ENCODE measurements around the gene HEYL. TPM values are rescaled to one million over a fixed set of nuclear protein-coding genes. Genes with fewer than 3 reads are reported as not detected.

Gene HEYL
- total RNA-seq, 1 donor from 2014 or later = 63.2 TPM

- Mint-ChIP-seq H3K4me3 (ENCODE audit: unreplicated experiment) (no peak overlapping the region), H3K4me1 (ENCODE audit: low read depth) (peaks cover 51% of the 10 kb centered on the region), H3K27ac (ENCODE audit: unreplicated experiment) (peak overlapping the region; percentile 95), H3K36me3 (ENCODE audit: low read depth) (peaks cover 26% of the 10 kb centered on the region), H3K9me3 (ENCODE audit: low read depth) (no peaks in the 10 kb centered on the region), H3K27me3 (ENCODE audit: low read depth) (no peaks in the 10 kb centered on the region)
- TF ChIP-seq CTCF (IDR thresholded peaks at IDR 0.05) = no peak
- DNase-seq (ENCODE audit: low spot score) = no peak
Observed at GRCh38 chr1:39625009-39625408, 14.4 kb downstream of the HEYL start.

- H3K4me3 Mint-ChIP-seq (ENCODE audit: unreplicated experiment) = no peak overlapping the region
- H3K36me3 Mint-ChIP-seq (ENCODE audit: low read depth) = peaks cover 20% of the 10 kb centered on the region
- peak overlapping the region; percentile 29 for H3K27ac Mint-ChIP-seq (ENCODE audit: unreplicated experiment)
- DNase-seq (ENCODE audit: low spot score) = no peak
- H3K27me3 Mint-ChIP-seq (ENCODE audit: low read depth) = no peaks in the 10 kb centered on the region
- no peaks in the 10 kb centered on the region for H3K9me3 Mint-ChIP-seq (ENCODE audit: low read depth)
- no peak for TF ChIP-seq CTCF (IDR thresholded peaks at IDR 0.05)
- peaks cover 44% of the 10 kb centered on the region for H3K4me1 Mint-ChIP-seq (ENCODE audit: low read depth)
Observed at GRCh38 chr1:39623053-39623452, 16.4 kb downstream of the HEYL start.

GRCh38 chr1:39622427-39622826, 17.0 kb downstream of the HEYL start:
- no peak for TF ChIP-seq CTCF (IDR thresholded peaks at IDR 0.05)
- no peak overlapping the region for H3K4me3 Mint-ChIP-seq (ENCODE audit: unreplicated experiment)
- H3K9me3 Mint-ChIP-seq (ENCODE audit: low read depth) = no peaks in the 10 kb centered on the region
- DNase-seq (ENCODE audit: low spot score) = no peak
- H3K27me3 Mint-ChIP-seq (ENCODE audit: low read depth) = no peaks in the 10 kb centered on the region
- H3K27ac Mint-ChIP-seq (ENCODE audit: unreplicated experiment) = no peak overlapping the region
- H3K4me1 Mint-ChIP-seq (ENCODE audit: low read depth) = peaks cover 38% of the 10 kb centered on the region
- H3K36me3 Mint-ChIP-seq (ENCODE audit: low read depth) = peaks cover 17% of the 10 kb centered on the region

GRCh38 chr1:39620659-39621165, 18.7 kb downstream of the HEYL start:
- TF ChIP-seq CTCF (IDR thresholded peaks at IDR 0.05) = no peak
- H3K9me3 Mint-ChIP-seq (ENCODE audit: low read depth) = no peaks in the 10 kb centered on the region
- DNase-seq (ENCODE audit: low spot score) = no peak
- H3K4me1 Mint-ChIP-seq (ENCODE audit: low read depth) = peaks cover 21% of the 10 kb centered on the region
- no peaks in the 10 kb centered on the region for H3K27me3 Mint-ChIP-seq (ENCODE audit: low read depth)
- H3K4me3 Mint-ChIP-seq (ENCODE audit: unreplicated experiment) = no peak overlapping the region
- no peak overlapping the region for H3K27ac Mint-ChIP-seq (ENCODE audit: unreplicated experiment)
- H3K36me3 Mint-ChIP-seq (ENCODE audit: low read depth) = peaks cover 11% of the 10 kb centered on the region

DNA sequence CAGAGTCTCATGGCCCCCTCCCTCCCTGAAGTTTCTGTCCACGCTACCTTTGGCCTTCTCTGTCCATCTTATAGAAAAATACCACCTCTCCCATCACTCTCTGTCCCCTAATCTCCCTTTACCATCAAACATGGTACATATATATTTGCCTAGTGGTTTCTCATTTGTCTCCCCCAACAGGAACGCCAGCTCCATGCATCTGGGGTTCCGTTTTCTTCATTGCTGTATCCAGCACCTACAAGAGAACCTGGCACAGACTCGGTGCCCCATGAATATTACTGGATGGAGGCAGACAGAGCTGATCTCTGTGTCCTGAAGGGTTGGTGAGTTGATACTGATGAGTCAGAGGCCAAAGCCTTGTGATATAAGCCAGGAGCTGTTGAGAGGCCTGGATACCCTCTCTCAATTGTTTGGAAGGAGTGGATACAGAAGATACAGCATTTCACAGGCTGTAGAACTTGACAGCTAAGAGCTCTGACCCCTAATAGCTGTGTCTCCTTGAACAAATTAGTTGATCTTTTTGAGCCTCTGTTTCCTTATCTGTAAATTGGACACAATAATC, 21.9 kb downstream of the HEYL start:
- Mint-ChIP-seq H3K27me3 (ENCODE audit: low read depth) (no peaks in the 10 kb centered on the region), H3K27ac (ENCODE audit: unreplicated experiment) (no peak overlapping the region), H3K9me3 (ENCODE audit: low read depth) (no peaks in the 10 kb centered on the region), H3K36me3 (ENCODE audit: low read depth) (peaks cover 3% of the 10 kb centered on the region), H3K4me1 (ENCODE audit: low read depth) (peaks cover 6% of the 10 kb centered on the region), H3K4me3 (ENCODE audit: unreplicated experiment) (no peak overlapping the region)
- TF ChIP-seq CTCF (IDR thresholded peaks at IDR 0.05) = no peak
- DNase-seq (ENCODE audit: low spot score) = no peak
